ENCODE data around the gene KCNT1.

The KCNT1 gene

DNA sequence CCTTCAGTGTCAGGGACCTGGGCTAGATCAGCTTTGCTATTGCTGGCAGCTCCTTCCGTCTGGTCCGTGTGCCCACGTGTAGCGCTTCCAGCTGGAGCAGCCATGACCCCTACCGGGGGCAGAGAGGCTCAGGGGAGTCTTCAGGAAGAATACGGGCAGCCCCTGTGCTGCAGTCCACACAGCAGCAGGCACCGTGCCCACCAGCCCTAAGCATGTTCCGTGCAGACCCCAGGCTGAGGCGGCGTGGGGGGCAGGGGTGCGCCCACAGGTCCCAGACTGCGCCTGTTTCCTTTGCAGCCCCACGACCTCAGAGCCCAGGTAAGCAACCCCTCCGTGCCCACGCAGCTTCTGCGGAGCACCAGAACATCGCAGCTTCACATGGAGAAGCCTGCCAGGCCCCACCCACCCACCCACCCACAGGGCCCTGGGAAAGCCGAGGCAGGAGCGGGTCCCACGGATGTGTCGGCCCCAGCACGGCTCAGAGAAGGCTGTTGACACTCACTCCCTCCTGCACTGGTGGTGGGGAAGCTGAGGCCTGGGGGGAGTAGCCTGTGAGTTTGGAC lies 83.1 kb downstream of the KCNT1 start:
- no peak for DNase-seq (ENCODE audit: low read depth)

DNA sequence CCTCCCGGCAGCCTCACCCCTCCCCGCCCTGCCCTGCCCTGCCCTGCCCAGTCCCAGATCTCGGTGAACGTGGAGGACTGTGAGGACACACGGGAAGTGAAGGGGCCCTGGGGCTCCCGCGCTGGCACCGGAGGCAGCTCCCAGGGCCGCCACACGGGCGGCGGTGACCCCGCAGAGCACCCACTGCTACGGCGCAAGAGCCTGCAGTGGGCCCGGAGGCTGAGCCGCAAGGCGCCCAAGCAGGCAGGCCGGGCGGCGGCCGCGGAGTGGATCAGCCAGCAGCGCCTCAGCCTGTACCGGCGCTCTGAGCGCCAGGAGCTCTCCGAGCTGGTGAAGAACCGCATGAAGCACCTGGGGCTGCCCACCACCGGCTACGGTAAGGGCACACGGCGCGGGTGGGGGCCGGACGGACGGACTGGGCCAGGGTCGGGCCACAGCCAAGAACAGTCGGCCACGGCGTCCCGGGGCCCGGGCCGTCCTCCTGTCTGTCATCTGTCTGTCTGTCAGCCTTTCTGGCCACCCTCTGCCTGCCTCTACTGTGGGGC lies 84.2 kb downstream of the KCNT1 start:
- no peak for DNase-seq (ENCODE audit: low read depth)

DNA sequence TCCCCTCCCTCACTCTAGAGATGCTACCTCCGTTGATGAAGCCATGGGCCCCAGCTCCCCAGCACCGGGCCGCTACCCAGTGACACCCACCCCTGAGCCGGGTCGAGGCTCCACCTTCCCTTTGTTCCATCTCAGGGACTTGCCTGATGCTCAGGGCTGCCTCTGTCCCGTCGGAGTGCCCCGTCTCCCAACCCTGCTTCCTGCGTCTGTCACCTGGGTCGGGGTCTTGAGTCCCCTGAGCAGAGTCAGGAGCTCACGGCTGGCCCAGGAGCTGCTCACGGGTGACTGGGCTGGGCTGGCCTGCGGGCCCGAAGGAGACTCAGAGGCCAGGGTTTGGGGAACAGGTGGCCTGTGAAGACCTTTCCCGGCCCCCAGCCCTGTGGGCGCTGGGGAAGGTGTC lies 85.3 kb downstream of the KCNT1 start:
- DNase-seq (ENCODE audit: low read depth) = no peak

DNA sequence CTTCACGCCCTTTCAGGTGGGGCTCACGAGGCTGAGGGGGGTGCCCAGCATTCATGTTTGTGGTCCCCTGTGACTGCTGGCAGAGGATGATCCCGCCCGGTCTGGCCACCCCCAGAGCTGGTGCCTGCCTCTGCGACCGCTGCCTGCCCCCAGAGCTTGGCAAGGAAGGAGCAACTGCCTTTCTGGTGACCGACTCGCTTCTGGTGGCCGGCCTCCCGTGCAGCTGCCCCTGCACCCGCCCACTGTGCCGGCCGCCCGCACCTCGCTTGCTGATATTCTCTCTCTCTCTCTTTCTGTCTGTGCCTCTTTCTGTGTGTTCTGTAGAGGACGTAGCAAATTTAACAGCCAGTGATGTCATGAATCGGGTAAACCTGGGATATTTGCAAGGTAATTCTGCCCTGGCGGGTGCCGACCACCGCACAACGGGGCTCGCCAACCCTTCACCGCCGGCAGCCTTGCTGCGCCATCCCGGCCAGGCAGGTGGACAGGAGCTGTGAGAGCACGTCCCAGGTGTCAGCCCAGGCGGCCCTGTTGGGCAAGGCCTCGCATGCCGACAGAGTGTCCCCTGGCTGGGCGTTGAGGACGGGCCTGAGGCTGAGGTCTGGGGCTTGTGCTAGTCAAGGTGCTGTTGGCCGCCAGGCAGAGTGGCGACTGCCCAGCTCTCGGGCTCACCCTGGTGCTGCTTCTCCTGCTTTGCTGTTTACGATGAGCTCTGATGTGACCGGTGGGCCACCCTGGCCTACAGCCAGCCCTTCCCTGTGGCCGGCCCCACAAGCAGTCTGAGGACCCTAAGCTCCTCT lies 86.0 kb downstream of the KCNT1 start:
- no peak for DNase-seq (ENCODE audit: low read depth)

DNA sequence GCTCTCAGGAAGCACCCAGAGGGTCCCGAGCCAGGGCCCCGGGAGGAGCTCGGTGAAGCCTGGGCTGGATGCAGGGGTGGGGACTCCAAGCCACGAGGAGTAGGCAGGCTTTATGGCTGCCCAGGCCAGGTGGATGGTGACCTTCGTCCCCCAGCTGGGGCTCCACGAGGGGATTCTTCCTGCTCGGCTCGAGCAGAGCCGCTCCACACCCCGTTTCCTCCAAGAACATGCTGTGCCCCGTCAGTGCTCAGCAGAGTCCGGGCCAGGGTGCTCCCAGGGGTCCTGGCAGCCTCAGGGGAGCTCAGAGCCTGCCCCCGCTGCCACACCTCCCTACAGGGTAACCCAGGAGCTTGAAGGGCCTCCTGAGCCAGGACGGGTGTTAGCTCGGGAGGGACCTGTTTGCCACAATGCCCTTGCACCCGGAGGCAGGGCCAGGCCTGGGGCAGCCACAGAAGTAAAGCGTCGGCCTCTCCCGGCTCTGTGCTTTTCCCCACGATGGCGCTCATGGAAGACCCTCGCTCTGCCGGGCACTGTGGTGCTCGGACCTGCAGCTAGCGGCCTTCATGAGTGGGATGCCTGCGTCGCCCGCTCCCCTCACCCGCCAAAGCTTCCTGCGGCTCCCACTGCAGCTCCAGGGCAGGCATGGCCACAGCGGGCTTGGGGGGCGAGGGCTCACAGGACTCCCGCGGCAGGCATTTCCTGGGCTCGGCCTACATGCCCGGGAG lies 86.8 kb downstream of the KCNT1 start:
- no peak for DNase-seq (ENCODE audit: low read depth)

DNA sequence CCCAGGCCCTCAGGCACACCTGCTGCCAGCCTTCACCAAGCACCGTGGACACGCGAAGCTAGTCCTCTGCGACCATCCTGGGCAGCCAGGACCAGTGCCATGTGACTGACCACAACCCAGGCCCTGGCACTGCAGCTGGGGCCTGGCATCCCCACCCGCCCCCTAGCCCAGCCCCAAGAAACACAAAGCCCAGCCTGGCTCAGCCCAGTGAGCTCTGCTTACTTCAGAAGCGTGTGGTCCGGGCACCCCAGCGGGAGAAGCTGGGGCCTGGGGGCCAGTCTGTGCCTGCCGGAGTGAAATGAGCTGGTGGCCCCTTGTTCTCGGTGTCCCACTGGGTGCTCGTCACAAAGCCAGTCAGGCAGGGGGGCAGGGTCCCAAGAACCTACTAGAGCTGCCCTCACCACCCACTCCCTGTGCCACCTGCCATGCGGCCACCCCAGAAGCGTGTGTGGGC lies 87.9 kb downstream of the KCNT1 start:
- DNase-seq (ENCODE audit: low read depth) = no peak

DNA sequence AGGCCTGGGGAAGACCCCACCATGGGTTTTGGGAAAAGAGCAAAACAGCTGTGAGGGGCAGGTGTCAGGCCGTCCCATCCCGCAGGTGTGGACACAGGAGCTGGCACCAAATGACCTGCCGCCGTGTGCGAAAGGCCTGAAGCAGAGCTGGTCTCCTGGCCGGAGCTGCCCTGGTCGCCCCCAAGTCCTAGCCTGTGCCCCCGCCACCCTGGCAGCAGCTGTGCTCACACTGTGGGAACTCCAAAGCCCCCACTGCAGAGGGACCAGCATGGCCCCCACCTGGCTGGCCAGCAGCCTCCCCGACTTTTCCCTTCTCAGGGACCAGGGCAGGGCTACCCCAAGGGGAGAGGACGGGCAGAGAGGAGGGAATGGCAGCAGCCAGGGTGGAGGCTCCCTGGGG lies 88.4 kb downstream of the KCNT1 start:
- DNase-seq (ENCODE audit: low read depth) = no peak

DNA sequence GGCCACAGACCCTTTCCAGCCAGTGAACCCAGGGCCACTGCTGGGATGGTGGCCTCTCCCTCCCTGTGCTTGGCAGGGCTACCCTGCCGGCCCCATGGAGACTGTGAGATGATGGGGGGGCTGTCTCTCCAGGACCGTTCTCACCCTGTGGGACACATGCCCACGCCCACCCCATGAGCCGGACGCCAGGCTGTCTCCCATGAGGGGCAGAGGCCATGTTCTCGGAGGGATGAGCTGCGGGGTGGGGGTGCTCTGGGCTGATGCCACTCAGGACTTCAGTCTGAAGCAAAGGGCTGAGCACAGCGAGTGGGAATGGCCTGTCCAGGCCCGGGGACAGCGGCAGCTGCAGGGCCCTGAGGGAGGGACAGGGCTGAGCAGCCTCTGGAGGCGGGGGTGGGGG lies 88.9 kb downstream of the KCNT1 start:
- no peak for DNase-seq (ENCODE audit: low read depth)

DNA sequence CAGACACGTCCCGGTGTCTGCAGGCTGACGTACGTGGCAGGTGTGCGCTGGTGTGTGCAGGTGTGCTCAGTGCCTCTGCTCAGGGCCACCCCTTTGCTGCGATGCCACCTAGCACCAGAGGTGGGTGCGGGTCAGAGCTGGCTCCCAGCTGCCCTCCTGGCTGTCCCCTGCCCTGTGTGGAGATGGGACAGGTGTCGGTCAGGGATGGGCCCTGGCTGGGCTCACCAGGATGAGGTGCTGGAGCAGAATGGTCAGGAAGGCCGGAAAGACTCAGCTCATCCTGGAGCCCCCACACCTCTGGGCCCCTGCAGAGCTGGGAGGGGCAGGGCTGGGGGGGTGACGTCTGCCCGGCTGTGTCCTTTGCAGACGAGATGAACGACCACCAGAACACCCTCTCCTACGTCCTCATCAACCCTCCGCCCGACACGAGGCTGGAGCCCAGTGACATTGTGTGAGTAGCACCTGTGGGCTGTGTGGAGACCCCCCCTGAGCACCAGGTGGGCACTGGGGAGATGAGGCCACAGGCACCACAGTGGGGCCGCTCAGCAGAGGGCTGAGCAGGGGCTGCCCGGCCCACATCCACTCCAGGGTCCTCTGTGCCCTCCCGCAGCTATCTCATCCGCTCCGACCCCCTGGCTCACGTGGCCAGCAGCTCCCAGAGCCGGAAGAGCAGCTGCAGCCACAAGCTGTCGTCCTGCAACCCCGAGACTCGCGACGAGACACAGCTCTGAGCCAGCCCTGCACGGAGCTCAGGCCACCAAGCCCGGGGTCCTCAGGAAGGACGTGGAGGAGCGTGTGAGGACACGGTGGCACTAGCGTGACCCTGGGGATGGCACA lies 89.7 kb downstream of the KCNT1 start:
- DNase-seq (ENCODE audit: low read depth) = no peak

DNA sequence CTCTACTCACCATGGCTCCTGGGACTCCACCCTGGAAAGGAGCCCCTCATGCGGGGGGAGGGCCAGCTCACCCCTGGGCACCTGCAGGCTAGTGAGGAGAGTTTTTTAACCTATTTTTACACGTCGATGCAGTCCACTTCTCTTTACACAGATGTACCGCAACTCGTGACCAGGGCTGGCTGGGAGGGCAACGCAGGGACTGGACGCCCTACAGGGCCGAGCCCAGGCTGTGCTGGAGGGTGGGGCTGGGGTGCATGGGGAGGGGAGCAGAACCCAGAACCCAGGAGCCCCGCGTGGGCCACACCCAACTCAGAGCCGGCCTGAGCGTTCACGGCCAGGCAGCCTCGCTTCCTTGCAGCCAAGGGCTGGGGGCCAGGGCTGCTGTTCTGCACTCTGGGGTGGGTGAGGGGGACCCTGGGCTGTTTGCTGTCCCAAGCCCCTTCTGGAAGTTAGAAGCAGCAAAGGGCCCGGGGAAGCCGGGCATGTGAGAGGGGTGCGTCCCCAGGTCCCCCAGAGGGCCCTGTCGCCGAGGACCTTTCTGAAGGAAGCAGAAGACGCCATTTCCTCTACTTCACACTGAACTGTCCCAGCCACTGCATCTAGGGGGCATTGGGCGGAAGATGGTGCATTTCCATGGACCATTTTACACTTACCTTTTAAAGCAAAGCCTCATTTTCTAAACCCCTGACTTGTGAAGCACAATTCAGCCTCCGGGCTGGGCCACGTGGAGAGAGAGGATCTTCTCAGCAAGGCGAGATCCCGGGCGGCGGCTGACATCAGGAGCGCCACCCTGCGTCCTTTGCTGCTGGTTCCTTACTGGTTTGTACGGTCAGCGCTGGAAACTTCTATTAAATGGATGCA lies 90.5 kb downstream of the KCNT1 start:
- no peak for DNase-seq (ENCODE audit: low read depth)

DNA sequence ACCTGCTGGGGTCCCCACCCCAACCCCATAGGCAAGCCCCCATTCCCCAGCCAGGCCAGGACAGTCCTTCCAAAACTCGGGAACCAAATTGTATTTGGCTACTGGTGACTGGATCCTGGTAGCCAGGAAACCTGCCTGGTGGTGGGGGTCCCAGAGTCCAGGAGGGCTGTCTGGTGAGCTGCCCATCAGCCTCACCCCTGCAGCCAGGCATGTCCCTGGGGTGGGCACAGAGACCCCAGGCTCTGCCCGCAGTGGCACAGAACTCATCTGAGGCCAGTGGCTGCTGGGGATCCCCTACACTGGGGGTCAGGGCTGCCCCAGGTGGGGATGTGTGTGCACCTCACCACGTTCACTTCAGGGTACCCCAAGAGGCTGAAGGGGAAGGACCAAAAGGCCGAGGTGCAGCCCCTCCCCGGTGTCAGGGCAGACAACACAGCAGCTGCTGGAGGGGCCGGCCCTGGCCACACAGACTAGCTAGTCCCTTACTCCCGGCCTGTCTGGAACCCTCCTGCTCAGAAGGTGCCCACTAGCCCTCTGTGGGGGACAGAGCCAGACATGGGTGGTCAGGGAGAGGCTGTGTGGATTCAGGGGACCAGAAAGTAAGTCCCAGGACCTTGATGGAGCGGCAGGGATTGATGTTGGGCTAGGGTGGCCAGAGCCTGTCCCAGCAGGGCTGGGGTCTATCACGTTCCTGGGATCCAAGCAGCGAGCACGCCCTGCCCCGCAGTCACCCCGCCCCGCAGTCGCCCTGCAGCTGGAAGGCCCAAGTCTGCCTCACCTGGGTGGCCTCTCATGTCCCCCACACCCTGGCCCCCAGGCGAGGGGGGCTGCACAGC lies 91.5 kb downstream of the KCNT1 start:
- DNase-seq (ENCODE audit: low read depth) = no peak

DNA sequence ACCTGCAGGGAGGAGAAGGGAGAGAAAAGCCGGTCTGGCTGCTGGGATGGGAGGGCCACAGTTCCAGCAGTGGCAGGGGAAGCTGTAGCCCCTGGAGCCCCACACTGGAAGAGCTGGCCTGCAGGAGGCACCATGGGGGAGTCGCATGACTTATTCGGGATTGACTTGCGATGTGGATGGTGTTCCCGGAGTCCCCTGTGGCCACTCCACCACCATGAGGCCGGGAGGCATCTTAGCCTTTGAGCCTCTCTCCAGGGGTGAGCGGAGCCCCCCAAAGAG lies 92.0 kb downstream of the KCNT1 start:
- no peak for DNase-seq (ENCODE audit: low read depth)

DNA sequence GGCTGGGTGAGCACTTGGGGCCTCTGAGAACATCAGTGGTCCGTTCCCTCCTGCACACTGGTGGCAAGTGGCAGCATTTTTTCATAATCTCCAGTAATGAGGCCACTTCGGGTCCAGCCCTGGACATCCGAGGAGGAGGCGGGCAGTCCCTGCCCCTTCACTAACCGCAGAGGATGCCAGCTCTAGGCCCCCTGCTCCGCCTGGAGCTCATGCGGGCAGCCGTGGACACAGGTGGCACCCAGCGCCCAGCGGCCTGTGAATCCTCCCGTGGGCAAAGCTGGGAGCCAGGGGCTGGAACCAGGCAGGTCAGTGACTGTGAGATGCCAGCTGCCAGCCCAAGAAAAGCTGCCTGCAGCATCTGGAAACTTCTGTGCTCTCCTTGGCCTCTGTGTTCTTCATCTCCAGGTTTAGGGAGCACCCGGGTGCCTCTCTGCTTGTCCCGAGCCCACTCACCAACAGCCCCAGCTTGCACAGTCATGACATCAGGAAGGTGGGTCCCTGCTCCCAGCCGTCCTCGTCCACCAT lies 92.4 kb downstream of the KCNT1 start:
- DNase-seq (ENCODE audit: low read depth) = no peak

DNA sequence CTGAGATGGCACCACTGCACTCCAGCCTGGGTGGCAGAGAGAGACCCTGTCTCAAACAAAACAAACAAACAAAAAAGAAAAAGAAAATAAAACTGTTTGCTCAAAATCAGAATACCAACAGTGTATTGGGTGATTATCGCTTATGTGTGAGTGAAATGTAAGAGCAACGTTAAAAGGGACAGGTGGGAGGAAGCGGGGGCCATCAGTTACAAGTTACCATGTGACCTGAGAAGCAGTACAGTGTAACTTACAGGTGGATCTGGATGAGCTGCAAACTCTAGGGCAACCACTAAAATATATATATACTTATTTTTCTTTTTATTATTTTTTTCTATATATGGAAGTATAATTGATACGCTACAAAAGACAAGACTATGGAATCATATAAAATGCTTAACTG lies 93.4 kb downstream of the KCNT1 start:
- DNase-seq (ENCODE audit: low read depth) = no peak

DNA sequence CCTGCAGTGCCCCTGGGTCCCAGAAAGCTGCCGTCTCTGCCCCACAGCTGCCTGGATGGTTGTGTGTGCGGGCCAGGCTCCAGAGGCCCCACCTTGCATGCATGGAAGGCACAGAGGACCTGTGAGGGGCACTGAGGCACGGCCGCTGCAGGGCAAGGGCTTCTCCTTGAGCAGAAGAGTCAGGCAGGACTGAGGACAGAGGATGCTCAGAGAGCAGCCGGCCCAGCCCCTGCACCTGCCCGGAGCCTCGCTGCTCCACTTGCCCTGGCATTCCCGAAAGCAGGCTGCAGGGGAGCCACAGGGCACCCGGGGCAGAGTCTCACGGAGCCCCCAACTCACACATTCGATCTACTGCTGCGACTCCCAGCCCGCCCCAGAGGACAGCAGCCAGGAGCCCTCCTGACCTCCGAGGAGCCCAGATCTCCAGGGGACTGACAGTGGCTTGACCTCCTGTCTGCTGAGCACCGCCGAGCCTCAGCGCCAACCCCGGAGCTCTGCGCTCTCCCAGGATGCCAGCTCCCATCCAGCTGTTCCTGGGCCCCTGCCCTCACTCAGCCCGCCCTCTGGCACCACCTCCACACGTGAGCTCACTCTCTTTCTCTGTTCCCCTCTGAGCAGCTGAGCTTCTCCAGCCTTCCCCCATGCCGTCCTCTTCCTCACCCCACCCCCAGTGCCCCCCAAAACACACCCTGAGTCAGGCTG lies 95.0 kb downstream of the KCNT1 start:
- no peak for DNase-seq (ENCODE audit: low read depth)

DNA sequence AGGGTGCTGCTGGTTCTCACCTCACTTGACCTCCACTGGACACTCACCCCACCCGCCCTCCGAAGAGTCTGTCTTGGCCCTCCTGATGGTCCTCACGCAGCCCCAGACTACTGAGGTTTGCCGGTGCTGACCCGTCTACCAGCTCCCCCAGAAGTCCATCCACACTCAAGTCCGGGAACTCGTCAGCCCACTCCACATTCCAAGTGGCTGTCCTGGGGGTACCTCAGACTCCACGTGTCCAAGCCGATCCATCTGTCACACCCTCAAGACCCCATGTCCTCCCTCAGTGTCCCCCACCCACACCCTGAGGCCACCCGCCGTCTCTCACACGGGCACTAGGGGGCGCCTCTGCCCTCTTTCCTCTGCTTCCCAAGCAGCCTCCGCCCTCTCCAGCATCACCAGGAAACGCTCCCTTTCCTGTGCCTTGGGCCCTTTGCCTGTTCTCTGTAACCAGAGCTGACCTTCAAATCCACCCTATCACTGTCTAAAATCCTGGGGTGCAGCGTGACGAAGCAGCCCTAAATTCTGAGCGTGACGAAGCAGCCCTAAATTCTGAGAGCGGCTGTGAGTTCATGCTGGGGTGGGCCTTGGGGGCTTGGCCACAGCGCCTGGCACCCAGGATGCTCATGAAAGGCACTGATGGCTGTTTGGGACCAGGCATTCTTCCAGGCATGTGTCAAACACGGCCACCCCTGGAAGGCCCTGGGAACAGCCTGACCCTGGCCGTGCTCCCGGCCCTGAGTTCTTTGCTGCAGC lies 95.7 kb downstream of the KCNT1 start:
- DNase-seq (ENCODE audit: low read depth) = peak; percentile 19

DNA sequence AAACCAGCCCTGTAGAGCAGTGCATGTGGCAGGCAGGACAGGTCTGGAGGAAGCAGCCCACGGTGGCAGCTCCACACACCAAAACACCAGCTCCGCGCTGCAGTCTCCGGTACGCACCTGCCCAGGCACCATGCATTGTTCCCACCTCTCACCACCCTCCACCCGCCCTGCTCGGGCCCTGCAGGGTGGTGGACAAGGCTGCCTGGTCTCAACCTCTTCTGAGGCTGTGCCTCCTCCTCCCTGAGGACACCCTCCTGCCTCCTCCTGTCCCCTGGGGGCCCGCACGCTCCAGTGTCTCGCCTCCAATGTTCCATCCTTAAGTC lies 96.2 kb downstream of the KCNT1 start:
- no peak for DNase-seq (ENCODE audit: low read depth)

DNA sequence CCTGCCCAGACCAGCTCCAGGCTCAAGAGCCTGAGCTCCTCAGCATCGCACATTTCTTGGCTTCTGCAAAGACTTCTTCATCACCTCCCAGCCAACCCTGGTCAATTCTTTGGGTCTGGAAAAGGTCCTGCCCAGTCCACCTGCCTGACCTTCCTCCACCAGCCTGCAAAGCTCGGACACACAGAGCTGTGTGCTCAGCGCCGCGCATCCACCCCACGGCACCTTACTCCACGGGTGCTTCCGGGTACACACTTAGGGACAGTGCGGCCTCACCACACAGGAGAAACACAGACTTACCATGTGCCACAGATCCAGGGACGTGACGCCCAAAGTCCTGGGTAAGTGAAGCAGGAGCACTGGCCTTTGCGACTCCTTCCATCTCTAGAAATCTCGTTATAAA lies 97.3 kb downstream of the KCNT1 start:
- DNase-seq (ENCODE audit: low read depth) = no peak

DNA sequence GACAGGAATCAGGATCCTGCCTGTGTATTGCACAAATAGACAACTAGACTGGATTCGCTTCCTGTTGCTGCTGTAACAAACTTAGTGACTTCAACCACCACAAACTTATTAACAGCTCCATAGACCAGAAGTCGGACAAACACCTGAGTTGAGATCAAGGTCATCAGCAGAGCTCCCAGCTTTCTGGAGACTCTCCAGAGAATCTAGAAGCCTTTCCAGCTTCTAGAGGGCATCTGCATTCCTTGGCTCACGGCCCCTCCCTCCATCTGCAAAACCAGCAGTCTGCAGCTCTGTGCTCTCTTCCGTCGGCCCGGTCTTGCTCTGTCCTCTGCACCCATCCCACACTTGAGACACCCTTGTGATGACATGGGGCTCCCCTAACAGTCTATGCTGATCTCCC lies 99.1 kb downstream of the KCNT1 start:
- no peak for DNase-seq (ENCODE audit: low read depth)
